IMR-90 (cell line): ENCODE data around the gene SLC38A8. TPM values are rescaled to one million over a fixed set of nuclear protein-coding genes. Genes with fewer than 3 reads are reported as not detected.

Source experiments
- ATAC-seq: fragments of 200-7000 bp; cut with Tn5 transposase; 2 replicates; pipeline ENCODE4 v1.9.1; 2020; ENCODE audit warnings: low read depth, mild to moderate bottlenecking, moderate library complexity
- BruUV-seq: library from RNA; stranded (reverse); fragments of 400-500 nt; replicated peaks from 2 replicates; lab custom pipeline; 2021; lab: Mats Ljungman, UMichigan
- CTCF ChIA-PET: fragments of 300-600 bp; formaldehyde crosslinking; extraction: SDS; loops from one replicate; lab custom pipeline; 2021; ENCODE audit warnings: antibody characterized with exemption; lab: Yijun Ruan, JAX
- POLR2A ChIA-PET: fragments of 300-600 bp; sonication (Branson Sonifier 250); formaldehyde crosslinking; loops from one replicate; lab custom pipeline; 2022; ENCODE audit warnings: antibody characterized with exemption; ENCODE audit not compliant: unreplicated experiment; lab: Charles Lee
- DNase-seq: peaks from one replicate; pipeline ENCODE4 v3.0.0; 2013
- H2AFZ ChIP-seq: replicated peaks from 2 replicates; pipeline ENCODE3; 2013; ENCODE audit warnings: low read length, mild to moderate bottlenecking; ENCODE audit not compliant: poor library complexity
- H2AK5ac ChIP-seq: 2 replicates; pipeline ENCODE4 v1.6.1; 2013; ENCODE audit warnings: low read depth, low read length, inconsistent platforms
- H2AK9ac ChIP-seq: replicated peaks from 2 replicates; pipeline ENCODE3; 2013; ENCODE audit warnings: mild to moderate bottlenecking, low read depth, low read length, moderate library complexity; ENCODE audit not compliant: poor library complexity
- H2BK120ac ChIP-seq: 2 replicates; pipeline ENCODE4 v1.6.1; 2013; ENCODE audit warnings: low read depth, low read length, inconsistent platforms
- H2BK15ac ChIP-seq: 3 replicates; pipeline ENCODE4 v1.6.1; 2013; ENCODE audit warnings: low read depth, low read length, inconsistent platforms
- H2BK20ac ChIP-seq: 2 replicates; pipeline ENCODE4 v1.6.1; 2013; ENCODE audit warnings: low read depth, mild to moderate bottlenecking, inconsistent platforms, low read length, moderate library complexity
- H2BK5ac ChIP-seq: 2 replicates; pipeline ENCODE4 v1.6.1; 2013; ENCODE audit warnings: mild to moderate bottlenecking, low read depth, low read length, inconsistent platforms; ENCODE audit not compliant: poor library complexity, severe bottlenecking
- H3K14ac ChIP-seq: replicated peaks from 2 replicates; pipeline ENCODE4 v1.6.1; 2013; ENCODE audit warnings: low read depth, low read length, inconsistent platforms
- H3K18ac ChIP-seq: 2 replicates; pipeline ENCODE4 v1.6.1; 2013; ENCODE audit warnings: low read depth, low read length, control low read depth
- H3K23ac ChIP-seq: 2 replicates; pipeline ENCODE4 v1.6.1; 2013; ENCODE audit warnings: low read depth, low read length, inconsistent platforms
- H3K27ac ChIP-seq: 2 replicates; pipeline ENCODE4 v1.5.1; 2013; ENCODE audit warnings: mild to moderate bottlenecking, control low read depth, low read length; ENCODE audit not compliant: insufficient read depth
- H3K27me3 ChIP-seq: 2 replicates; pipeline ENCODE4 v1.6.1; 2013; ENCODE audit warnings: low read length; ENCODE audit not compliant: control insufficient read depth, insufficient read depth
- H3K36me3 ChIP-seq: 2 replicates; pipeline ENCODE4 v1.6.1; 2013; ENCODE audit warnings: low read length, mixed read lengths; ENCODE audit not compliant: control insufficient read depth, insufficient read depth
- H3K4ac ChIP-seq: 2 replicates; pipeline ENCODE4 v1.6.1; 2013; ENCODE audit warnings: low read depth, low read length, inconsistent platforms
- H3K4me1 ChIP-seq: 2 replicates; pipeline ENCODE4 v1.6.1; 2013; ENCODE audit warnings: low read length, mixed read lengths; ENCODE audit not compliant: control insufficient read depth, insufficient read depth
- H3K4me2 ChIP-seq: 2 replicates; pipeline ENCODE4 v1.6.1; 2013; ENCODE audit warnings: low read depth, mild to moderate bottlenecking, control low read depth, low read length, moderate library complexity
- H3K4me3 ChIP-seq: 2 replicates; pipeline ENCODE4 v1.5.1; 2013; ENCODE audit warnings: low read depth, mild to moderate bottlenecking, control low read depth, low read length, moderate library complexity; ENCODE audit not compliant: insufficient read depth
- H3K56ac ChIP-seq: 2 replicates; pipeline ENCODE4 v1.6.1; 2013; ENCODE audit warnings: low read length, inconsistent platforms; ENCODE audit not compliant: insufficient read depth; ENCODE audit errors: extremely low read depth
- H3K79me1 ChIP-seq, 2 experiments: 2 replicates each; pipeline ENCODE4 v1.6.1; 2013; ENCODE audit warnings: low read length in 2 of 2, inconsistent platforms in 1 of 2, low read depth in 1 of 2
- H3K9ac ChIP-seq: 2 replicates; pipeline ENCODE4 v1.6.1; 2013; ENCODE audit warnings: low read depth, low read length, control low read depth
- H3K9me1 ChIP-seq: 2 replicates; pipeline ENCODE4 v1.6.1; 2013; ENCODE audit warnings: low read length, inconsistent platforms; ENCODE audit not compliant: insufficient read depth
- H3K9me3 ChIP-seq: 2 replicates; pipeline ENCODE4 v1.6.1; 2013; ENCODE audit warnings: low read length; ENCODE audit not compliant: control insufficient read depth, insufficient read depth
- H4K20me1 ChIP-seq: 2 replicates; pipeline ENCODE4 v1.6.1; 2013; ENCODE audit warnings: low read length, inconsistent platforms; ENCODE audit not compliant: insufficient read depth
- H4K5ac ChIP-seq: 2 replicates; pipeline ENCODE4 v1.6.1; 2013; ENCODE audit warnings: mild to moderate bottlenecking, low read depth, low read length, control low read depth
- H4K8ac ChIP-seq, 2 experiments: 2 replicates each; pipeline ENCODE4 v1.6.1; 2013; ENCODE audit warnings: low read depth in 2 of 2, low read length in 2 of 2, control low read depth in 1 of 2, inconsistent platforms in 1 of 2
- H4K91ac ChIP-seq: 2 replicates; pipeline ENCODE4 v1.6.1; 2013; ENCODE audit warnings: low read depth, low read length, inconsistent platforms; ENCODE audit not compliant: insufficient read depth
- MAZ ChIP-seq: IDR thresholded peaks from 2 replicates; pipeline ENCODE4 v1.6.1; 2012; ENCODE audit warnings: low read depth, mild to moderate bottlenecking, low read length, improper control_type of control experiment, moderate library complexity, borderline replicate concordance
- USF2 ChIP-seq: fragments of 150-350 bp; IDR thresholded peaks from 2 replicates; pipeline ENCODE4 v1.6.1; 2017; ENCODE audit warnings: mild to moderate bottlenecking, antibody characterized with exemption, low read length, low read depth
- WGBS, 2 experiments: methylation state at CpG; one replicate each; pipeline versions ENCODE4 v1.1.5 to v1.1.7; 2013; ENCODE audit warnings: missing lambda C conversion rate in 2 of 2; ENCODE audit not compliant: insufficient read length in 1 of 2; ENCODE audit errors: extremely low coverage in 2 of 2; 5-methylcytosine and 5-hydroxymethylcytosine counted together
- dilution Hi-C: fragments of 300-500 bp; cut with HindIII; formaldehyde crosslinking; loops from one replicate; pipeline ENCODE4 v1.14.3; 2018; ENCODE audit warnings: low sequenced_read_pairs; ENCODE audit not compliant: unreplicated experiment
- in situ Hi-C: fragments of 300-500 bp; cut with MboI; formaldehyde crosslinking; loops from 3 replicates; pipeline ENCODE4 v1.14.3; 2019; ENCODE audit warnings: low sequenced_read_pairs, inconsistent platforms, mixed read lengths
- intact Hi-C: fragments of 100-400 bp; cut with micrococcal nuclease; formaldehyde crosslinking; loops from 2 replicates; pipeline ENCODE4 v1.10.0; 2022
- polyA plus RNA-seq, 3 experiments: library from polyadenylated mRNA; depleted of rRNA; stranded (reverse); fragments of >200 nt; gene quantifications; 2 replicates each; pipeline ENCODE4 v1.2.3, GENCODE V29; 2012; ENCODE audit warnings: low replicate concordance in 1 of 3
- total RNA-seq: library from RNA; depleted of rRNA; stranded (reverse); fragments of >200 nt; gene quantifications from 2 replicates; pipeline ENCODE4 v1.2.3, GENCODE V29; 2012

SLC38A8 gene
- total and polyA plus RNA-seq, 2 of the 4 experiments (the other 2 are of a cell fraction), result not detected

- no CpG with 5 or more reads among the region's 2 CpGs for WGBS, 2 experiments
- Histone ChIP-seq H2AFZ (no peak overlapping the region), H3K9me3 (no peaks in the 10 kb centered on the region), H4K8ac (no peak overlapping the region), H3K36me3 (peaks cover 12% of the 10 kb centered on the region; the same call in 1 of the 2 replicates), H3K27ac (no peak overlapping the region), H2BK15ac (no peak overlapping the region), H3K23ac (no peak overlapping the region), H4K91ac (no peak overlapping the region), H2BK5ac (no peak overlapping the region), H3K14ac (no peak overlapping the region), H4K5ac (no peak overlapping the region), H4K20me1 (no peaks in the 10 kb centered on the region; the same call in none of the 2 replicates), H3K18ac (no peak overlapping the region), H2AK5ac (no peak overlapping the region), H3K79me1 (no peaks in the 10 kb centered on the region), H2BK120ac (no peak overlapping the region), H3K9ac (no peak overlapping the region), H2BK20ac (no peak overlapping the region), H3K27me3 (peaks cover 23% of the 10 kb centered on the region), H3K4me3 (no peak overlapping the region), H3K56ac (no peak overlapping the region), H3K4ac (no peak overlapping the region), H3K4me2 (no peak overlapping the region), H3K4me1 (no peaks in the 10 kb centered on the region), H2AK9ac (no peak overlapping the region), H3K9me1 (no peaks in the 10 kb centered on the region; the same call in 1 of the 2 replicates)
- in situ Hi-C loops (loop anchor here (10.0 to 25.0 kb wide), 2 partner anchors 208 to 520 kb away; no protein-coding TSS in a partner anchor), dilution Hi-C loops (no loop called here), intact Hi-C loops (loop anchor here (5.0 kb wide), 1 partner anchor 75 kb away; the partner anchor contains the start of gene SLC38A8)
- BruUV-seq, result no TSS peak
- POLR2A ChIA-PET, result no interaction called here
- TF ChIP-seq MAZ, result no peak
- no peak for TF ChIP-seq USF2
- CTCF ChIA-PET, result no interaction called here
- DNase-seq (no peak), ATAC-seq (no peak)
These were observed 75.5 kb downstream of the SLC38A8 start for GRCh38 chr16:83967091-83967490.
